HCT116 (cell line): ENCODE data around the gene KDM7A. TPM values are rescaled to one million over a fixed set of nuclear protein-coding genes. Genes with fewer than 3 reads are reported as not detected.

ENCODE experiments used
- ATAC-seq: fragments of 200-7000 bp; cut with Tn5 transposase; 2 replicates; pipeline ENCODE4 v1.9.1; 2020; ENCODE audit warnings: mild to moderate bottlenecking, moderate library complexity
- BruUV-seq: library from RNA; stranded (reverse); fragments of 400-500 nt; replicated peaks from 2 replicates; lab custom pipeline; 2021; lab: Mats Ljungman, UMichigan
- CTCF ChIA-PET: fragments of 300-600 bp; sonication (Branson Sonifier 250); formaldehyde crosslinking; loops from one replicate; lab custom pipeline; 2021; ENCODE audit warnings: antibody characterized with exemption; lab: Charles Lee
- POLR2A ChIA-PET: fragments of 300-600, 350-600 bp; sonication (Branson Sonifier 250); formaldehyde crosslinking; loops from one replicate; lab custom pipeline; 2021; ENCODE audit warnings: antibody characterized with exemption; lab: Charles Lee
- RAD21 ChIA-PET, 2 experiments: fragments of 300-600 bp; sonication (Branson Sonifier 250); formaldehyde crosslinking; loops; one replicate each; lab custom pipeline; 2023; ENCODE audit warnings: low total read pairs in 2 of 2; ENCODE audit not compliant: uncharacterized antibody in 2 of 2, unreplicated experiment in 2 of 2, low non-redundant PET in 1 of 2; lab: Charles Lee
- DNase-seq: peaks from one replicate; pipeline ENCODE4 v3.0.0-alpha.2; 2010; ENCODE audit warnings: low read depth, low spot score
- H2AFZ ChIP-seq: fragments of 200-600 bp; shearing (Covaris generic), sonication (generic); 2 replicates; pipeline ENCODE4 v1.6.1; 2017; ENCODE audit warnings: low read depth, mixed run types, mixed read lengths, antibody characterized with exemption, low read length; ENCODE audit not compliant: poor library complexity, severe bottlenecking
- H3K27ac ChIP-seq: 2 replicates; pipeline ENCODE4 v1.5.1; 2012; ENCODE audit warnings: low read depth, low read length
- H3K27me3 ChIP-seq: fragments of 200-600 bp; sonication (generic); 2 replicates; pipeline ENCODE4 v1.6.1; 2016; ENCODE audit warnings: mixed run types, low read length, mixed read lengths; ENCODE audit not compliant: insufficient read depth
- H3K36me3 ChIP-seq, 2 experiments: fragments of 200-500 bp in 1 of 2; fragments of 200-600 bp in 1 of 2; sonication (Bioruptor generic) in 1 of 2; sonication (generic) in 1 of 2; 2 replicates each; pipeline versions ENCODE4 v1.5.1 to v1.6.1; 2014 to 2016; ENCODE audit warnings: low read length in 2 of 2, inconsistent platforms in 1 of 2, mixed read lengths in 1 of 2, mixed run types in 1 of 2; ENCODE audit not compliant: insufficient read depth in 2 of 2, control insufficient read depth in 1 of 2
- H3K4me1 ChIP-seq, 2 experiments: fragments of 200-600 bp in 1 of 2; sonication (generic) in 1 of 2; 2 replicates each; pipeline versions ENCODE4 v1.5.1 to v1.6.1; 2012 to 2017; ENCODE audit warnings: low read length in 2 of 2, inconsistent platforms in 1 of 2, mild to moderate bottlenecking in 1 of 2, mixed read lengths in 1 of 2, mixed run types in 1 of 2, moderate library complexity in 1 of 2; ENCODE audit not compliant: insufficient read depth in 2 of 2, control insufficient read depth in 1 of 2
- H3K4me2 ChIP-seq: fragments of 200-600 bp; sonication (generic); 2 replicates; pipeline ENCODE4 v1.6.1; 2017; ENCODE audit warnings: mixed run types, low read length, mixed read lengths
- H3K4me3 ChIP-seq, 2 experiments: fragments of 200-600 bp in 1 of 2; sonication (generic) in 1 of 2; replicated peaks in 1 of 2; 2 replicates each; pipeline ENCODE4 v1.5.1; 2011 to 2016; ENCODE audit warnings: low read length in 2 of 2, control low read depth in 1 of 2, low read depth in 1 of 2, mild to moderate bottlenecking in 1 of 2, mixed read lengths in 1 of 2, mixed run types in 1 of 2
- H3K79me2 ChIP-seq: fragments of 200-600 bp; sonication (generic); 2 replicates; pipeline ENCODE4 v1.6.1; 2017; ENCODE audit warnings: mild to moderate bottlenecking, mixed run types, low read length, moderate library complexity, mixed read lengths; ENCODE audit not compliant: insufficient read depth
- H3K9ac ChIP-seq: fragments of 200-600 bp; sonication (generic); 2 replicates; pipeline ENCODE4 v1.6.1; 2016; ENCODE audit warnings: low read length, mixed read lengths
- H3K9me2 ChIP-seq: fragments of 200-600 bp; sonication (generic), shearing (Covaris generic); 2 replicates; pipeline ENCODE4 v1.6.1; 2017; ENCODE audit warnings: mixed run types, mild to moderate bottlenecking, moderate library complexity; ENCODE audit not compliant: insufficient read depth
- H3K9me3 ChIP-seq, 2 experiments: fragments of 200-500 bp in 1 of 2; fragments of 200-600 bp in 1 of 2; sonication (Bioruptor generic) in 1 of 2; sonication (generic) in 1 of 2; 2 replicates each; pipeline ENCODE4 v1.6.1; 2014 to 2017; ENCODE audit warnings: low read length in 2 of 2, mixed read lengths in 2 of 2, inconsistent platforms in 1 of 2, low read depth in 1 of 2, mild to moderate bottlenecking in 1 of 2, mixed run types in 1 of 2, moderate library complexity in 1 of 2; ENCODE audit not compliant: control insufficient read depth in 1 of 2, insufficient read depth in 1 of 2
- H4K20me1 ChIP-seq: fragments of 200-600 bp; sonication (generic), shearing (Covaris generic); 2 replicates; pipeline ENCODE4 v1.6.1; 2017; ENCODE audit warnings: mixed run types, mild to moderate bottlenecking, moderate library complexity; ENCODE audit not compliant: insufficient read depth
- ATF3 ChIP-seq: IDR thresholded peaks from 2 replicates; pipeline ENCODE4 v1.6.1; 2012
- CBX3 ChIP-seq: IDR thresholded peaks from 2 replicates; pipeline ENCODE4 v1.6.1; 2012; ENCODE audit warnings: low read depth
- FOSL1 ChIP-seq: IDR thresholded peaks from 2 replicates; pipeline ENCODE4 v1.6.1; 2012; ENCODE audit warnings: low read depth
- JUND ChIP-seq: IDR thresholded peaks from 2 replicates; pipeline ENCODE4 v1.6.1; 2012
- MAX ChIP-seq: IDR thresholded peaks from 2 replicates; pipeline ENCODE4 v1.6.1; 2012
- POLR2A ChIP-seq: IDR thresholded peaks from 2 replicates; pipeline ENCODE4 v1.7.0; 2011; ENCODE audit warnings: borderline replicate concordance; ENCODE audit not compliant: insufficient read depth, insufficient read length; ENCODE audit errors: extremely low read depth
- POLR2AphosphoS5 ChIP-seq: IDR thresholded peaks from 2 replicates; pipeline ENCODE4 v1.6.1; 2011; ENCODE audit warnings: mild to moderate bottlenecking, low read depth, low read length, moderate library complexity
- RAD21 ChIP-seq: IDR thresholded peaks from 2 replicates; pipeline ENCODE4 v1.6.1; 2012; ENCODE audit warnings: low read depth, mild to moderate bottlenecking
- SIN3A ChIP-seq: IDR thresholded peaks from 2 replicates; pipeline ENCODE4 v1.6.1; 2012; ENCODE audit warnings: low read depth
- TCF7L2 ChIP-seq: IDR thresholded peaks from 2 replicates; pipeline ENCODE4 v1.7.0; 2011; ENCODE audit warnings: borderline replicate concordance, inconsistent platforms; ENCODE audit not compliant: insufficient read depth, insufficient read length; ENCODE audit errors: extremely low read depth
- YY1 ChIP-seq: IDR thresholded peaks from 2 replicates; pipeline ENCODE4 v1.6.1; 2011; ENCODE audit warnings: low read length, low read depth, moderate library complexity, mild to moderate bottlenecking; ENCODE audit not compliant: insufficient replicate concordance; ENCODE audit errors: extremely low read depth
- ZBTB33 ChIP-seq: IDR thresholded peaks from 2 replicates; pipeline ENCODE4 v1.6.1; 2011; ENCODE audit warnings: mild to moderate bottlenecking, low read length, moderate library complexity; ENCODE audit not compliant: insufficient replicate concordance; ENCODE audit errors: extremely low read depth
- ZFX ChIP-seq: fragments of 450-650 bp; IDR thresholded peaks from 2 replicates; pipeline ENCODE4 v1.6.1; 2017
- intact Hi-C: fragments of 100-400 bp; cut with micrococcal nuclease; formaldehyde crosslinking; loops from 2 replicates; pipeline ENCODE4 v1.10.0; 2022
- total RNA-seq: library from RNA; stranded (reverse); gene quantifications from one replicate; pipeline ENCODE4 v1.2.1, GENCODE V29; 2021; ENCODE audit not compliant: unreplicated experiment

Gene KDM7A
- total RNA-seq, 1 experiment from 2014 or later: 11.6 TPM

GRCh38 chr7:140141256-140141655 is 35.5 kb downstream of the KDM7A start:
- H4K20me1 ChIP-seq: no peaks in the 10 kb centered on the region
- ChIA-PET POLR2A (no interaction called here), CTCF (no interaction called here), RAD21 (no interaction called here)
- no TSS peak for BruUV-seq
- no peaks in the 10 kb centered on the region for H3K79me2 ChIP-seq
- H3K9me2 ChIP-seq: no peaks in the 10 kb centered on the region
- H3K27ac ChIP-seq: no peak overlapping the region
- intact Hi-C loops: no loop called here
- H3K27me3 ChIP-seq: no peaks in the 10 kb centered on the region
- DNase-seq (no peak), ATAC-seq (no peak)
- H3K9ac ChIP-seq: no peak overlapping the region
- TF ChIP-seq ZBTB33: no peak
- TF ChIP-seq FOSL1: no peak
- no peak for TF ChIP-seq SIN3A
- no peak for TF ChIP-seq ATF3
- no peak for TF ChIP-seq CBX3
- no peak for TF ChIP-seq MAX
- no peak for TF ChIP-seq JUND
- TF ChIP-seq YY1: no peak
- TF ChIP-seq ZFX: no peak
- no peak for TF ChIP-seq POLR2A
- no peak for TF ChIP-seq RAD21
- no peak for TF ChIP-seq POLR2AphosphoS5
- no peak for TF ChIP-seq TCF7L2
- H3K36me3 ChIP-seq: no peaks in the 10 kb centered on the region
- no peak overlapping the region for H3K4me2 ChIP-seq
- no peaks in the 10 kb centered on the region for H3K4me1 ChIP-seq
- no peak overlapping the region for H2AFZ ChIP-seq
- no peak overlapping the region for H3K4me3 ChIP-seq
- no peaks in the 10 kb centered on the region for H3K9me3 ChIP-seq
